Body of pancreas (tissue), 4 donors: ENCODE results near the gene PCNA.

Experiments
- CTCF ChIP-seq, 7 experiments: fragments of 450-650 bp in 4 of 7; fragments of 200-600 bp in 3 of 7; sonication (generic) in 3 of 7; IDR thresholded peaks; one replicate each; pipeline ENCODE4 v1.5.1; 2016 to 2019; ENCODE audit warnings: antibody characterized with exemption in 7 of 7
- POLR2A ChIP-seq, 3 donors: fragments of 450-650 bp; IDR thresholded peaks; one replicate each; pipeline ENCODE4 v1.6.1; 2016; ENCODE audit warnings: antibody characterized with exemption in 3 of 3, mild to moderate bottlenecking in 2 of 3

GRCh38 chr20:5104479-5104878, 15.3 kb downstream of the PCNA start:
- no peak for TF ChIP-seq CTCF (IDR thresholded peaks at IDR 0.05)
- no peak for TF ChIP-seq POLR2A (IDR thresholded peaks at IDR 0.05)
